ENCODE measurements around the gene HMGXB4.

HMGXB4 gene

DNA sequence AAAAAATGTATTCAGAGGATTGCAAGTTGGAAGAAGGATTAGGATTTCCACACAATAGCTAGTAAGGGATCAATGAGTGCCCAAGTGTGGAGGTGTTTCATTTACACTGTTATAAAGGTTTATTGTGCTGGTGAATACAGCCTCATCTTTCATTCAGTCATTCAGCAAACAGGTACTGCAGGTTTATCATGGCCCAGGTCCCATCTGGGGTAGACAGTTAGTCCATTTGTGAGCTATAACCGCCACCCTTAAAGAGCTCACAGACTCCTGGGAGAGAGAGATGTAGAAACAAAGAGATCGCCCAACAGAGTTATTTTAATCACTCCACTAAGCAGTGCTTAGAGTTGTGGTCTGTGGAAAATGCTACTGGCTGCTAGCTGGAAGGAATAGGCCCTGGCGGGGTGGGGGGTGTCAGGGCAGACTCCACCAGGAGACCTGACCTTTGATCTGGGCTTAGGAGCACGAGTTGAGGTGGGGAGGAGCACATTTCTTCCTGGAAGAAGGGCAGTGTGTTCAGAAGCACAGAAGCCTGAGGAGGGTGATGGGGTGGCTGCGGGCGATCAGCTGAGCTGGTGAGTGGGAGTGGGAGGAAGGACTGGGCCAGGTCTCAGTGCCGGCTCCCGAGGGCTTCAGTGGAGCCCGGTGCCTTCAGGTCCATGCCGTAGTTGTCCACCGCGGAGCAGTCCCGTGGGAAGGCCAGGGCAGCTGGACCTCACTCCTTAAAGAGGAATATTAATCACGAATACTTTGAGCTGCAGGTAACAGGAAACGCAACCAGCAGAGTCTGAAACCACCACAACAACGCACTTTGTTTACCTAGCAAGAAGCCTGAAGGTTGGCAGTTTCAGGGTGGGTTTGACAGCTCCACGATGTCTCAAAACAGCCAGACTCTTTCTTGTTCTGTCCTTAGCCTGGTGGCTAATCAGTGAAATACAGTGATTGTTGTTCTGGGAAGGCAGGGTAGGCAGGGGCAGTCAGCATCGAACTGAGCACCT lies 53.6 kb downstream of the HMGXB4 start:
- H3K79me2 ChIP-seq (ENCODE audit: insufficient read depth, low read length): no peaks in the 10 kb centered on the region
- H3K27me3 ChIP-seq (ENCODE audit: low read length): no peaks in the 10 kb centered on the region
- TF ChIP-seq EZH2phosphoT487 (conservative IDR thresholded peaks at IDR 0.05; ENCODE audit: low read length): no peak
- H4K20me1 ChIP-seq (ENCODE audit: low read depth, low read length): no peaks in the 10 kb centered on the region
- no peak overlapping the region for H3K27ac ChIP-seq (ENCODE audit: low read depth, low read length)
- H2AFZ ChIP-seq (ENCODE audit: low read depth, low read length, severe bottlenecking): no peak overlapping the region
- no peak overlapping the region for H3K9ac ChIP-seq (ENCODE audit: low read length)
- H3K9me2 ChIP-seq (replicated peaks; ENCODE audit: insufficient read depth, low read length): no peaks in the 10 kb centered on the region
- no peak overlapping the region for H3K4me2 ChIP-seq (ENCODE audit: low read depth, low read length, poor library complexity, severe bottlenecking)
- H3F3A ChIP-seq (ENCODE audit: insufficient read depth): no peaks in the 10 kb centered on the region
- no peak overlapping the region for H3K4me3 ChIP-seq (ENCODE audit: insufficient read depth, low read length, poor library complexity, severe bottlenecking)
- no peaks in the 10 kb centered on the region for H3K9me3 ChIP-seq (ENCODE audit: insufficient read depth, low read length)
- H3K36me3 ChIP-seq (ENCODE audit: low read length): no peaks in the 10 kb centered on the region

DNA sequence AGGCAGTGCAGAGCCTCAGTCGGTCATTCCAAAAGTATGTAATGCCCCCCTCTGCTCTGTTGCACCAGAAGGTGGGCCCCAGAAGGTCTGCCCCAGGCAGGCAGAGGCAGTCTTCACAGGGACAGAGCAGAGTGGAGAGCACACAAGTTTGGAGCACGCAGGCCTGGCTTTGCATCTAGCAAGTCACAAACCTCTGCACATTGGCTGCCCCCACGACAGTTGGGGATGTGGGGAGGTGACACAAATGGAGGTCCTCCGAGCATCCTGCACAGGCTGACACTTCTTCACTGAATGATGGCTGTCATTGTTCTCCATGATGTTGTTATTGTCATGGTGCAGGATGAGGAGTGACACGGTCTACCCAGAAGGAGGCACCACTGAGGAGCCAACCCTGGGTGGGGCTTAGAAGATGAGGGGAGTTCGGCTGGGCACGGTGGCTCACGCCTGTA lies 54.3 kb downstream of the HMGXB4 start:
- H3K36me3 ChIP-seq (ENCODE audit: low read length): no peaks in the 10 kb centered on the region
- H3F3A ChIP-seq (ENCODE audit: insufficient read depth): no peaks in the 10 kb centered on the region
- no peak overlapping the region for H2AFZ ChIP-seq (ENCODE audit: low read depth, low read length, severe bottlenecking)
- H3K4me3 ChIP-seq (ENCODE audit: insufficient read depth, low read length, poor library complexity, severe bottlenecking): no peak overlapping the region
- H3K9me3 ChIP-seq (ENCODE audit: insufficient read depth, low read length): no peaks in the 10 kb centered on the region
- H3K4me2 ChIP-seq (ENCODE audit: low read depth, low read length, poor library complexity, severe bottlenecking): no peak overlapping the region
- no peaks in the 10 kb centered on the region for H3K79me2 ChIP-seq (ENCODE audit: insufficient read depth, low read length)
- H3K9ac ChIP-seq (ENCODE audit: low read length): no peak overlapping the region
- no peak overlapping the region for H3K27ac ChIP-seq (ENCODE audit: low read depth, low read length)
- no peaks in the 10 kb centered on the region for H4K20me1 ChIP-seq (ENCODE audit: low read depth, low read length)
- no peak for TF ChIP-seq EZH2phosphoT487 (conservative IDR thresholded peaks at IDR 0.05; ENCODE audit: low read length)
- TF ChIP-seq, protein P1, sequence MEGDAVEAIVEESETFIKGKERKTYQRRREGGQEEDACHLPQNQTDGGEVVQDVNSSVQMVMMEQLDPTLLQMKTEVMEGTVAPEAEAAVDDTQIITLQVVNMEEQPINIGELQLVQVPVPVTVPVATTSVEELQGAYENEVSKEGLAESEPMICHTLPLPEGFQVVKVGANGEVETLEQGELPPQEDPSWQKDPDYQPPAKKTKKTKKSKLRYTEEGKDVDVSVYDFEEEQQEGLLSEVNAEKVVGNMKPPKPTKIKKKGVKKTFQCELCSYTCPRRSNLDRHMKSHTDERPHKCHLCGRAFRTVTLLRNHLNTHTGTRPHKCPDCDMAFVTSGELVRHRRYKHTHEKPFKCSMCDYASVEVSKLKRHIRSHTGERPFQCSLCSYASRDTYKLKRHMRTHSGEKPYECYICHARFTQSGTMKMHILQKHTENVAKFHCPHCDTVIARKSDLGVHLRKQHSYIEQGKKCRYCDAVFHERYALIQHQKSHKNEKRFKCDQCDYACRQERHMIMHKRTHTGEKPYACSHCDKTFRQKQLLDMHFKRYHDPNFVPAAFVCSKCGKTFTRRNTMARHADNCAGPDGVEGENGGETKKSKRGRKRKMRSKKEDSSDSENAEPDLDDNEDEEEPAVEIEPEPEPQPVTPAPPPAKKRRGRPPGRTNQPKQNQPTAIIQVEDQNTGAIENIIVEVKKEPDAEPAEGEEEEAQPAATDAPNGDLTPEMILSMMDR (IDR thresholded peaks at IDR 0.05; ENCODE audit: insufficient read depth, low read length, poor library complexity, severe bottlenecking): no peak
- H3K27me3 ChIP-seq (ENCODE audit: low read length): no peaks in the 10 kb centered on the region
- H3K9me2 ChIP-seq (replicated peaks; ENCODE audit: insufficient read depth, low read length): no peaks in the 10 kb centered on the region

DNA sequence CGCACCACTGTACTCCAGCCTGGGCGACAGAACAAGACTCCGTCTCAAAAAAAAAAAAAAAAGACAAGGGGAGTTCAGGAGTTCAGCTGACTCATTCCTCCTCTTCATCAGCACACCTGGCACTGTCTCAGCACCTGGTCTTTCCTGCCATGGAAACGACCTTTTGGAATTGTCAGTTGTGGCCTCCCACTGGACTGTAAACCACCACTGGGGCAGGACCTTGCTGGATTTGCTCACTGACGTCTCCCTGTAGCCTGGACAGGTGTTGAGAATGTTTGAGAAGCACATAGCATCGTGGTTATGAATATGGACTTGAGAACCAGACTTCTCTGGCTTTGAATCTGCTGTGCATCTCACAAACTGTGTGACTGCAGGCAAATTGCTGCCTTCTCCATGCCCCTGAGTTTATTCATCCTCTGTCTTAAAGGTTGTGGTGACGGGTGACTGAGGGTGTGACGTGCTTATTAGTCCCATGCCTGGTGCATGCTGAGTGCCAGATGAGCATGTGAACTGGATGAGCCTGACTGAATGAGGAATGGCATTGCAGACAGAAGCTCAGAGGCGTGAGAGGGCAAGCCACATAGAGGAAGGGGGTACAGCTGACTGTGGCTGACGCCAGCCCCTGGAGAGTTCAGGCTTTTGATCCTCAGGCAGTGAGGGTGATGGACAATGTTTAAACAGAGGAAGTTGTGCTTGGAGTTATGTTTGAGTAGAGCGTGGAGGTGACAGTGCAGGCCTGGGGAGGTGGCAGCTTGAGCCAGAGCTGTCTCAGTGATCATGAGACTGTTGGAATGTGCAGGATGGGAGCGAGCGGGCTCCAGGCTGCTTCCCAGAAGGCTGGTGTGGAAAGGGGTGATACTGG lies 55.1 kb downstream of the HMGXB4 start:
- Histone ChIP-seq H3K9me2 (replicated peaks; ENCODE audit: insufficient read depth, low read length) (no peaks in the 10 kb centered on the region), H4K20me1 (ENCODE audit: low read depth, low read length) (no peaks in the 10 kb centered on the region), H3K9ac (ENCODE audit: low read length) (no peak overlapping the region), H3K4me3 (ENCODE audit: insufficient read depth, low read length, poor library complexity, severe bottlenecking) (no peak overlapping the region), H3K27ac (ENCODE audit: low read depth, low read length) (no peak overlapping the region), H3F3A (ENCODE audit: insufficient read depth) (no peaks in the 10 kb centered on the region), H3K36me3 (ENCODE audit: low read length) (no peaks in the 10 kb centered on the region), H2AFZ (ENCODE audit: low read depth, low read length, severe bottlenecking) (no peak overlapping the region), H3K4me2 (ENCODE audit: low read depth, low read length, poor library complexity, severe bottlenecking) (no peak overlapping the region), H3K9me3 (ENCODE audit: insufficient read depth, low read length) (no peaks in the 10 kb centered on the region), H3K79me2 (ENCODE audit: insufficient read depth, low read length) (no peaks in the 10 kb centered on the region), H3K27me3 (ENCODE audit: low read length) (no peaks in the 10 kb centered on the region)
- TF ChIP-seq, protein P1 (IDR thresholded peaks at IDR 0.05; ENCODE audit: insufficient read depth, low read length, poor library complexity, severe bottlenecking): no peak
